Lower leg skin (tissue), 4 donors: ENCODE measurements around the gene SNX24. TPM values are rescaled to one million over a fixed set of nuclear protein-coding genes. Genes with fewer than 3 reads are reported as not detected.

Experiments
- DNase-seq, 2 donors: peaks; one replicate each; pipeline ENCODE4 v3.0.0-alpha.2; 2019; ENCODE audit warnings: low spot score in 2 of 2
- H3K4me3 ChIP-seq: fragments of 200-600 bp; sonication (generic); 2 replicates; pipeline ENCODE4 v1.5.1; 2017; ENCODE audit warnings: mild to moderate bottlenecking, low read depth; ENCODE audit not compliant: poor library complexity, severe bottlenecking
- POLR2A ChIP-seq, 2 donors: fragments of 450-650 bp; IDR thresholded peaks; one replicate each; pipeline ENCODE4 v1.6.1; 2016 to 2017; ENCODE audit warnings: antibody characterized with exemption in 2 of 2, mild to moderate bottlenecking in 1 of 2, moderate library complexity in 1 of 2
- WGBS, 2 donors: methylation state at CpG; one replicate each; pipeline ENCODE4 v1.1.5; 2018; 5-methylcytosine and 5-hydroxymethylcytosine counted together
- intact Hi-C: fragments of 100-400 bp; cut with DNase I; formaldehyde crosslinking; loops from one replicate; pipeline ENCODE4 v1.15.0; 2023; ENCODE audit warnings: low total_unique reads
- total RNA-seq, 4 donors: library from RNA; depleted of rRNA; stranded (reverse); fragments of >200 nt; gene quantifications; one replicate each; pipeline ENCODE4 v1.1.0, GENCODE V29; 2016
- TF ChIP-seq, protein P1 (sequence below), 3 donors: fragments of 450-650 bp; IDR thresholded peaks; one replicate each; pipeline ENCODE4 v1.5.1; 2016; ENCODE audit warnings: antibody characterized with exemption in 3 of 3, mild to moderate bottlenecking in 3 of 3, moderate library complexity in 2 of 3

SNX24 gene, protein sequence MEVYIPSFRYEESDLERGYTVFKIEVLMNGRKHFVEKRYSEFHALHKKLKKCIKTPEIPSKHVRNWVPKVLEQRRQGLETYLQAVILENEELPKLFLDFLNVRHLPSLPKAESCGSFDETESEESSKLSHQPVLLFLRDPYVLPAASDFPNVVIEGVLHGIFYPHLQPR
- total RNA-seq: 10 to 100 TPM; 20.1 to 28.1 (median 20.9) TPM

DNA sequence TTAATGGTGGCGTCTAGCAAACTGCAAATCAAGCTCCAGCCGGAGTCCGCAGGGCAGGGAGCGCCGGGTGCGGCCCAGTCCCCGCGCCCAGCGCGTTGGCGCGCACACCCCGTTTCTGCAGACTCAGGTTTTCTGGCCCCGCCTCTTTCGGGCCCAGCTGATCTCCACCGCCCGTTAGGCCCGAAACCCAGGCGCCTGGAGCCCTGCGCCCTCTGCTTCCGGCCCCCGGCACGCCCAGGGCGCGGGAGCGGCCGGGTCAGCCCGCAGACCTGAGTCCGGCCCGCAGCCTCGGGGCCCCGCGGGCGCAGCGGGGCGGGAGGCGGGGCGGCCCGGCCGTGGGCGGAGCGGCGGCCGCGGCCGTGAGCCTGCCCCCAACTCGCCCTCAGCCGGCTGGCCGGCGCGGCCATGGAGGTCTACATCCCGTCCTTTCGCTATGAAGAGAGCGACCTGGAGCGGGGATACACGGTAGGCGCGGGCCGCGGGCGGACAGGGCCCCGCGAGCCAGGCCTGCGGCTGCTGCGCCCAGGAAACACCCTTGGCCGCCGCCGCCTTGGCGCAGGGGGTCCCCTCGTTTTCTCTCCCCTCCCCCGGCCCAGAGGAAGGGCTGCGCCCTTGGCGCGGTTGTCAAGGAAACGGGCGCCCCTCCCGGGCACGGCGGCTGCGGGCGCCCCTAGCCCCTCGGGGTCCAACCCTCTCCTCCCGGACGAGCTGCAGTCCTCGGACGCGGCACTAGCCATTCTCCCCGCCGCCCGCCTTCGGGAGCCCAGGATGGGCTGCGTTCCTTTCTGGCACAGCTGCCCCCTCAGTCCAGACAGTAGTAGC lies at the start of gene SNX24:
Gene SNX24, plus strand, starts transcription at position 385 of the 822 bp plus-strand sequence. Its CDS starts 21 bp downstream, at position 406.
- intact Hi-C loops: loop anchor here (5.0 kb wide), 1 partner anchor 143 kb away; no protein-coding TSS in a partner anchor
- 0 to 1% methylated on average over 32 to 41 of the region's 92 CpGs for WGBS, 2 donors
- H3K4me3 ChIP-seq: peak within 1 kb of the TSS; percentile 84
- DNase-seq: peak; percentile 78 to 96
- TF ChIP-seq POLR2A (IDR thresholded peaks at IDR 0.05): no peak

DNA sequence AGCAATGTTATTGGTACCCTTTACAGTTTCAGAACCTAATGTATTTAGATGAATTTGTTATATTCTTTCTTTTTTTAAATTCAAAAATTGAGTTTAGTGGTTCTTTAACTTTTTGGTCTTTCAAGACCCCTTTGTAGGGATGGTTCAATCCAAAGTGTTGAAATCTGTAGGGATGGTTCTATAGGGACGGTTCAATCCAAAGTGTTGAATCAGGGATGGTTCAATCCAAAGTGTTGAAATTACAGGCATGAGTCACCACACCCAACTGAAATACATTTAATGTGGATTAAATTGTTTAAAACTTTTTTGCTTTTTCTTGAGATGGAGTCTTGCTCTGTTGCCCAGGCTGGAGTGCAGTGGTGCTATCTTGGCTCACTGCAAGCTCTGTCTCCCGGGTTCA lies 39.9 kb upstream of the SNX24 start:
- 97 to 99% methylated on average over 2 of the region's 2 CpGs for WGBS, 2 donors
- no peak overlapping the region for H3K4me3 ChIP-seq
- intact Hi-C loops: no loop called here
- TF ChIP-seq, protein P1, sequence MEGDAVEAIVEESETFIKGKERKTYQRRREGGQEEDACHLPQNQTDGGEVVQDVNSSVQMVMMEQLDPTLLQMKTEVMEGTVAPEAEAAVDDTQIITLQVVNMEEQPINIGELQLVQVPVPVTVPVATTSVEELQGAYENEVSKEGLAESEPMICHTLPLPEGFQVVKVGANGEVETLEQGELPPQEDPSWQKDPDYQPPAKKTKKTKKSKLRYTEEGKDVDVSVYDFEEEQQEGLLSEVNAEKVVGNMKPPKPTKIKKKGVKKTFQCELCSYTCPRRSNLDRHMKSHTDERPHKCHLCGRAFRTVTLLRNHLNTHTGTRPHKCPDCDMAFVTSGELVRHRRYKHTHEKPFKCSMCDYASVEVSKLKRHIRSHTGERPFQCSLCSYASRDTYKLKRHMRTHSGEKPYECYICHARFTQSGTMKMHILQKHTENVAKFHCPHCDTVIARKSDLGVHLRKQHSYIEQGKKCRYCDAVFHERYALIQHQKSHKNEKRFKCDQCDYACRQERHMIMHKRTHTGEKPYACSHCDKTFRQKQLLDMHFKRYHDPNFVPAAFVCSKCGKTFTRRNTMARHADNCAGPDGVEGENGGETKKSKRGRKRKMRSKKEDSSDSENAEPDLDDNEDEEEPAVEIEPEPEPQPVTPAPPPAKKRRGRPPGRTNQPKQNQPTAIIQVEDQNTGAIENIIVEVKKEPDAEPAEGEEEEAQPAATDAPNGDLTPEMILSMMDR (IDR thresholded peaks at IDR 0.05): no peak
- TF ChIP-seq POLR2A (IDR thresholded peaks at IDR 0.05): no peak
- no peak for DNase-seq

DNA sequence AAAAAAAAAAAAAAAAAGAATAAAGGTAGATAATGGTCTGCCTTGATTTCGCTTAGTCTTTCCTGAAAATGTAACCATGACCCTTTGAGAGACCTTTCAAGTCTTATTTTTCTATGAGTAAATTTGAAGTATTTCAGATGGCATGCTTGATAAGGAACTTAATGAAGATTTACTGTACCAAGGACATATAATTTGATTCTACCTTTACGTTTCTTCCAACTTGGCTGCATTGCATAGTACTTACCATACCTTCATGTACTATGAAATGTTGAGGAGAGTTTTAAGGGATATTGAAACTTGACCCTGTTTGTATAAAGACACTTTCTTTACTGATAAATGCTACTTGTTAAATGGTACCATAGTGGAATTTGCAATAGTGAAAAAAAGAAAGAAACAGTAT lies 35.0 kb upstream of the SNX24 start:
- no peak for DNase-seq
- WGBS, 2 donors: 70 to 88% methylated on average over 2 of the region's 2 CpGs
- H3K4me3 ChIP-seq: no peak overlapping the region
- intact Hi-C loops: no loop called here
- TF ChIP-seq, protein P1 (IDR thresholded peaks at IDR 0.05): no peak
- no peak for TF ChIP-seq POLR2A (IDR thresholded peaks at IDR 0.05)

DNA sequence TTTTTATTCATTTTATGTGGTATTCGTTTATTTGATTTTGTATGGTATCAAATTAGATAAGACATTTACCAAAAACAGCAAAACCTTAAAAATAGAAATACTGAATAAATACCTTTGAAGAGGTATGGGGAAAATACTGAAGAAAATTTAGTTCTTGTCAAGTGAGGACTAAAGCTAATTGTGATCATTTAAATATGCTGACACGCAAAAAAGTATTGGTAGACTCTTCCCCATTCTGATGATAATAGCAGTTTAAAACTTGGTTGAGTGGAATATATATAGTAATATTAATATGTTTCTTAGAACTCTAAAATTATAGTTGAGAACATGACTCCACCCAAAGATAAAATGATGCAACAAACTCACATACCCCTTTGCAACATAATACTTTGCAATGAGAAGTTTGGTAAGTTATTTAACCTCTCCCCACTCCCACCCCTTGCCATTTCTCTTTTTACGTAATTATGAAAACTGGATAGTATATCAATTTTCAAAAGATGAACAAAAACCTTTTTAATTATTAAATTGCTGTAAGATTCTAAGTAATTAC lies 30.1 kb upstream of the SNX24 start:
- H3K4me3 ChIP-seq: no peak overlapping the region
- DNase-seq: no peak
- intact Hi-C loops: no loop called here
- no peak for TF ChIP-seq POLR2A (IDR thresholded peaks at IDR 0.05)
- TF ChIP-seq, protein P1 (IDR thresholded peaks at IDR 0.05): no peak
- WGBS, 2 donors: 96 to 97% methylated on average over 3 of the region's 3 CpGs

DNA sequence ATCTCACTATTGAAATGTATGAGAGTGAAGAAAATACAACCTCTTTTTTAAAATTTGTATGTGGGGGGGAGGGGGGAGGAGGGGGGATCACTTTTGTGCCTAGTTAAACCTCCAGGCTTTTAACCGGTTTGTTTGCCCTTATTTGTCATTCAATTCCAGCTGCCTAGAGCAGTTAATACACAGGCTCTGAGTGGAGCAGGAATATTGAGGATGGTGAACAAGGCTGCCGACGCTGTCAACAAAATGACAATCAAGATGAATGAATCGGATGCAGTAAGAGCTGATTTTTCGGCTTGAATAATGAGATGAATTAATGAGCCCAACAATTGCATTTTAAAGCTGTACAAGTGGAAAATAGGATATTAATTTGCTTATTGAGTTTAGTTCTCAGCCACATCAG lies 28.7 kb upstream of the SNX24 start:
- no peak overlapping the region for H3K4me3 ChIP-seq
- no peak for DNase-seq
- intact Hi-C loops: no loop called here
- WGBS, 2 donors: 87 to 89% methylated on average over 5 of the region's 5 CpGs
- no peak for TF ChIP-seq POLR2A (IDR thresholded peaks at IDR 0.05)
- TF ChIP-seq, protein P1 (IDR thresholded peaks at IDR 0.05): no peak

DNA sequence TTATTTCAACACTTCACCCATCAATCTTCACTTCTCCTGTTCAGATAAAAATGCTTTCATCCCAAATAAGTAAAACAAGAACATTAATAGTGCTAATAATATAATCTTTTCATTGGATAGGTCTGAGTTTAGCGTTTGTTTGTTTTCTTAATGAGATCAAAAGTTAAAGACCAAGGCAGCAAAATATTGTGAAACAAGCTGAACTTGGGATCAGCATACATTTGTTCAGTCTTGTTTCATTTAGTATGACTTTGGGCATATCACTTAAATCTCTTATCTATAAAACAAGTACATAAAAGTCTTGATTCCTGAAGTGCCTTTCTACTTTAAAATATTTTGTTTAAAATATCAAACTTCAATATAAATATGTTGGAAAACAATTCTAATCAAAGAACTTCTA lies 13.4 kb upstream of the SNX24 start:
- WGBS, 2 donors: 49 to 59% methylated on average over 1 of the region's 1 CpG

More for the DNA sequence above, 13.4 kb upstream of the SNX24 start:
- H3K4me3 ChIP-seq: no peak overlapping the region
- intact Hi-C loops: no loop called here
- no peak for TF ChIP-seq POLR2A (IDR thresholded peaks at IDR 0.05)
- TF ChIP-seq, protein P1 (IDR thresholded peaks at IDR 0.05): no peak
- DNase-seq: no peak
